ENCODE results near the gene UNK. TPM values are rescaled to one million over a fixed set of nuclear protein-coding genes. Genes with fewer than 3 reads are reported as not detected.

UNK gene
- total RNA-seq, 1 experiment from 2014 or later, result 35.4 TPM

- peak; percentile 82 for TF ChIP-seq CTCF (IDR thresholded peaks at IDR 0.05)
- TF ChIP-seq GABPB1 (CRISPR knock-in tag; IDR thresholded peaks at IDR 0.05), result peak; percentile 57; the same call in 1 of the 2 replicates
- no peak for TF ChIP-seq NFATC4 (CRISPR knock-in tag; IDR thresholded peaks at IDR 0.05)
- TF ChIP-seq ZBTB21 (CRISPR knock-in tag; IDR thresholded peaks at IDR 0.05; ENCODE audit: borderline replicate concordance), result no peak
- TF ChIP-seq FOXP1 (CRISPR knock-in tag; IDR thresholded peaks at IDR 0.05; ENCODE audit: borderline replicate concordance), result peak; percentile 21; the same call in 1 of the 2 replicates
- TF ChIP-seq ZBTB43 (CRISPR knock-in tag; IDR thresholded peaks at IDR 0.05), result no peak
- no peak for TF ChIP-seq EMX1 (CRISPR knock-in tag; IDR thresholded peaks at IDR 0.05)
- TF ChIP-seq FOXK1 (CRISPR knock-in tag; IDR thresholded peaks at IDR 0.05), result no peak
- TF ChIP-seq PRDM15 (CRISPR knock-in tag; IDR thresholded peaks at IDR 0.05), result no peak
- no peak; the same call in none of the 2 replicates for TF ChIP-seq USF2 (CRISPR knock-in tag; IDR thresholded peaks at IDR 0.05)
- peak; percentile 77; the same call in 1 of the 2 replicates for TF ChIP-seq PRRX2 (CRISPR knock-in tag; IDR thresholded peaks at IDR 0.05)
- no peak for TF ChIP-seq E2F1 (CRISPR knock-in tag; IDR thresholded peaks at IDR 0.05)
- TF ChIP-seq E2F5 (CRISPR knock-in tag; IDR thresholded peaks at IDR 0.05), result no peak
- 0 out of 2 replicates have a peak, but pooled peaks have one; percentile 31 for TF ChIP-seq SP1 (CRISPR knock-in tag; conservative IDR thresholded peaks at IDR 0.05)
- TF ChIP-seq USF1 (CRISPR knock-in tag; IDR thresholded peaks at IDR 0.05), result peak; percentile 62
- TF ChIP-seq GTF2I (CRISPR knock-in tag; conservative IDR thresholded peaks at IDR 0.05), result no peak
- TF ChIP-seq ZNF317 (CRISPR knock-in tag; IDR thresholded peaks at IDR 0.05; ENCODE audit: borderline replicate concordance, low read depth), result no peak
- TF ChIP-seq NR1H2 (CRISPR knock-in tag; IDR thresholded peaks at IDR 0.05), result no peak
- TF ChIP-seq JAZF1 (CRISPR knock-in tag; IDR thresholded peaks at IDR 0.05), result no peak
- no peak for TF ChIP-seq RORB (CRISPR knock-in tag; IDR thresholded peaks at IDR 0.05)
- TF ChIP-seq ZNF532 (CRISPR knock-in tag; IDR thresholded peaks at IDR 0.05; ENCODE audit: borderline replicate concordance), result no peak
- TF ChIP-seq ERG (CRISPR knock-in tag; IDR thresholded peaks at IDR 0.05), result peak; percentile 17; the same call in 1 of the 2 replicates
Observed at GRCh38 chr17:75845058-75845711, 60.6 kb downstream of the UNK start (continued).

Measured in WTC11 (cell line).